Neural crest cell (in vitro differentiated cells): ENCODE results near the gene CANT1. TPM values are rescaled to one million over a fixed set of nuclear protein-coding genes. Genes with fewer than 3 reads are reported as not detected.

Experiments
- DNase-seq: peaks from one replicate; pipeline ENCODE4 v3.0.0; 2021; ENCODE audit warnings: low read depth, mixed read lengths, low spot score
- H3K27ac Mint-ChIP-seq: one replicate; pipeline ENCODE4 v1.8.0; 2021; ENCODE audit warnings: mild to moderate bottlenecking, mixed read lengths; ENCODE audit not compliant: unreplicated experiment
- H3K27me3 Mint-ChIP-seq: 2 replicates; pipeline ENCODE4 v1.8.0; 2021; ENCODE audit warnings: low read depth, mild to moderate bottlenecking, mixed read lengths
- H3K36me3 Mint-ChIP-seq: 2 replicates; pipeline ENCODE4 v1.8.0; 2021; ENCODE audit warnings: low read depth, mild to moderate bottlenecking, mixed read lengths
- H3K4me1 Mint-ChIP-seq: 2 replicates; pipeline ENCODE4 v1.8.0; 2021; ENCODE audit warnings: mixed read lengths
- H3K4me3 Mint-ChIP-seq: one replicate; pipeline ENCODE4 v1.8.0; 2021; ENCODE audit warnings: mild to moderate bottlenecking, mixed read lengths
- H3K9me3 Mint-ChIP-seq: 2 replicates; pipeline ENCODE4 v1.8.0; 2021; ENCODE audit warnings: mixed read lengths
- CTCF ChIP-seq: fragments of 200-600 bp; sonication (generic); conservative IDR thresholded peaks from 2 replicates; pipeline ENCODE4 v1.5.0; 2021; ENCODE audit warnings: antibody characterized with exemption, mild to moderate bottlenecking
- total RNA-seq: library from RNA; stranded (reverse); gene quantifications from 2 replicates; pipeline ENCODE4 v1.2.1, GENCODE V29; 2021

Gene CANT1
- total RNA-seq, 1 donor from 2014 or later = 63.8 TPM

GRCh38 chr17:78998311-78999055 is 11.1 kb downstream of the CANT1 start:
- no peak for TF ChIP-seq CTCF
- no peaks in the 10 kb centered on the region for H3K27me3 Mint-ChIP-seq
- no peak overlapping the region for H3K4me3 Mint-ChIP-seq
- H3K36me3 Mint-ChIP-seq = peaks cover 2% of the 10 kb centered on the region
- no peak overlapping the region for H3K27ac Mint-ChIP-seq
- DNase-seq = no peak
- no peaks in the 10 kb centered on the region for H3K9me3 Mint-ChIP-seq
- H3K4me1 Mint-ChIP-seq = no peaks in the 10 kb centered on the region

- H3K27ac Mint-ChIP-seq = no peak overlapping the region
- H3K4me3 Mint-ChIP-seq = no peak overlapping the region
- no peaks in the 10 kb centered on the region for H3K27me3 Mint-ChIP-seq
- H3K4me1 Mint-ChIP-seq = peaks cover 3% of the 10 kb centered on the region
- no peak for DNase-seq
- TF ChIP-seq CTCF = no peak
- peaks cover 3% of the 10 kb centered on the region for H3K36me3 Mint-ChIP-seq
- H3K9me3 Mint-ChIP-seq = no peaks in the 10 kb centered on the region
These were observed 11.7 kb downstream of the CANT1 start for GRCh38 chr17:78997881-78998280.

GRCh38 chr17:78997231-78997741 is 12.3 kb downstream of the CANT1 start:
- Mint-ChIP-seq H3K4me1 (peaks cover 4% of the 10 kb centered on the region), H3K27ac (no peak overlapping the region), H3K36me3 (peaks cover 3% of the 10 kb centered on the region), H3K9me3 (no peaks in the 10 kb centered on the region), H3K4me3 (no peak overlapping the region), H3K27me3 (no peaks in the 10 kb centered on the region)
- TF ChIP-seq CTCF = no peak
- DNase-seq = no peak

- Mint-ChIP-seq H3K9me3 (no peaks in the 10 kb centered on the region), H3K27ac (no peak overlapping the region), H3K4me1 (peaks cover 4% of the 10 kb centered on the region), H3K27me3 (no peaks in the 10 kb centered on the region), H3K36me3 (peaks cover 3% of the 10 kb centered on the region), H3K4me3 (no peak overlapping the region)
- no peak for DNase-seq
- TF ChIP-seq CTCF = no peak
These were observed 12.8 kb downstream of the CANT1 start for GRCh38 chr17:78996781-78997201.

- Mint-ChIP-seq H3K27ac (no peak overlapping the region), H3K4me1 (peaks cover 4% of the 10 kb centered on the region), H3K27me3 (no peaks in the 10 kb centered on the region), H3K9me3 (no peaks in the 10 kb centered on the region), H3K36me3 (peaks cover 3% of the 10 kb centered on the region), H3K4me3 (no peak overlapping the region)
- TF ChIP-seq CTCF = no peak
- DNase-seq = no peak
These were observed 13.7 kb downstream of the CANT1 start for GRCh38 chr17:78995761-78996451.
